CD4-positive, alpha-beta T cell treated with Interleukin-4 for 4 hours (primary cell): Measurements from ENCODE around the gene IFRD2.
"Not testable (repeated sequence)": the region's sequence is repeated elsewhere in the genome, so short reads cannot be mapped to it uniquely, and the experiment has no call there.

Source experiments
- DNase-seq: peaks from one replicate; pipeline ENCODE4 v3.0.0-alpha.2; 2020

Gene IFRD2

DNA sequence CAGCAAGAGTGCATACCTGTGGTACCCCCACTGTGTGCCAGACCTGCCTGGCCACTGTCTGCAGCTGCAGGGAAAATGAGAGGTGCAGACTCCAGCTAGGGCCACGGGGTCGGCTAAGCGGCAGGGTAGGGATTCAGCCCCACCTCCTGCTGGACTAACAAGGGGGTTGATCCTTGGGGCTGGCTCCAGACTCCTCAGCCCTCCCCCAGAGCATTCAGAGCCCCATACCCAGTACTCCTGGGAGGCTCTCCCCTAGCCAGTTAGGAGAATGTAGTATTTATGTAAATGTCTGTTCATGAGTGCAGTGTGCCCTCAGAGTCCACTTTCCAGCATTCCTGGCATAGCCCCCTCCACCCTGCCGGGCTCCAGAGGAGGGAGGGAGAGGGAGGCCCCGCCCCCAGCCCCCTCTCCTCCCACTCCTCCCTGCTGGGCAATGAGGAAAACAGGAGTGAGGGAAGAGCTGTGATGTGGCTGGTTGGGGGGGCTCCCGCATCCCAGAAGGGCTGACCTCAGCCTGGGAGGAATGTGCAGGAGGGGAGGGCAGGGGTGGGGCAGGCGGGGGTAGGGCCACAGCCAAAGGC, 27.8 kb downstream of the IFRD2 start:
- no peak for DNase-seq

DNA sequence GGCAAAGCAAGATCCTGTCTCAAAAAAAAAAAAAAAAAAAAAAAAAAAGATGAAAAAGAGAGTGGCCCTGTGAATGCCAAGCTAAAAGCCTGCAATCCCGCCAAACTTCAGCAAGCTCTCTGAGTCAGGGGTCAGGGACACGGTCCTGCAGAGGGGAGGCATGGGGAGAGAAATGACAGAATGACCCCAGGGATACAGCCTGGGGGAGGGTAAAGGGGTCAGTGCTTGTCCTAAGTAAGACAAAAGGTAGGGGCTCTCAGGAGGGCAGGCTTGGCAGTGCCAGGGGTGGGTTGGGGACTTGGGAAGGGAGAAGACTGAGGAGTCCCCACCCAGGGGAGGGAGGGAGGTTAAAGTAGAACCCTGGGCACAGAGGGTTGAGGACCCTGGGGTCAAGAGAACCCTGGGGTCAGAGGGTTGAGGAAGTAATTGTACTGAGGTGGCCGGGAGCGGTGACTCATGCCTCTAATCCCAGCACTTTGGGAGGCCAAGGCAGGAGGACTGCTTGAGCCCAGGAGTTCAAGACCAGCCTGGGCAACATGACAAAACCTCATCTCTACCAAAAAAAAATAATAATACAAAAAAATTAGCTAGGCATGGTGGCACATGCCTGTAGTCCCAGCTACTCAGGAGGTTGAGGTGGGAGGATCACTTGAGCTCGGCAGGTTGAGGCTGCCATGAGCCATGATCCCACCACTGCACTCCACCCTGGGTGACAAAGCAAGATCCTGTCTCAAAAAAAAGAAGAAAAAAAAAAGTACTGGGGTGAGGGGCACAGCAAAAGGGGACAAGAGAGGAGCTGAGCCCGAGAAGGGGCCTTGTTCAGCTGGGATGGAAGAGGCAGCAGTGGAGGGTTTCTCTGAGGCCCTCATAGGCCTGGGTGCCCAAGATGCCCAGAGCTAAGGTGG, 28.5 kb downstream of the IFRD2 start:
- no peak for DNase-seq

DNA sequence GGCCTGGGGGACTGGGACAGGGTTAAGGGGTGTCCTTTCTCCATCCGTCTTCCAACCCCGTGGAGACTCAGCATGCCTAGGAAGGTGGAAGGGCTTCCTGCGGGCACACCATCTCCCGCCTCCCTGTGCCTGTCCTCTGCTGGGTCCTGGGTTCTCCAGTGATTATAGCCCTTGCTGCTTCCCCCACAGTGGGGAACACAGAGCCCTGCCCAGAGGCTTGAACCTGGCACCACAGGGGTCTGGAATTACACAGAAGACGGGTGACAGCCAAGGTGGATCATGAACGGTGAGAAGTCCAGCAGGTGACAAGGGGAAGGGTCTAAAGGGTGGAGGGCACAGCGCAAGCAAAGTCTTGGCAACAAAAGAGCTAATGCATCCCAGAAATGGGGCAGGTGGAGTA, 29.5 kb downstream of the IFRD2 start:
- DNase-seq = no peak

DNA sequence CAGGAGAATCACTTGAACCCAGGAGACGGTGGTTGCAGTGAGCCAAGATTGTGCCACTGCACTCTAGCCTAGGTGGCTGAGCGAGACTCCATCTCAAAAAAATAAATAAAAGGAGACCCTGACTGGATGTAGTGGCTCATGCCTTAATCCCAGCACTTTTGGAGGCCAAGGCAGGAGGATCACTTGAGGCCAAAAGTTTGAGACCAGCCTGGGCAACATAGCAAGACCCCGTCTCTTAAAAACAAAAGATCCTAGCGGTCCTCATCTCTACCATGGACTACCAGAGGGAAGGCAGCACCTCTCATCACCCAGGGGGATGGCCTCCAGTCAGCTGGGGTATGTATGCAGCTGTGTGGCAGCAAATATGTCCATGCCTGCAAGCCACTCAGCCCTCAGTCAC, 30.0 kb downstream of the IFRD2 start:
- not testable (repeated sequence) for DNase-seq

DNA sequence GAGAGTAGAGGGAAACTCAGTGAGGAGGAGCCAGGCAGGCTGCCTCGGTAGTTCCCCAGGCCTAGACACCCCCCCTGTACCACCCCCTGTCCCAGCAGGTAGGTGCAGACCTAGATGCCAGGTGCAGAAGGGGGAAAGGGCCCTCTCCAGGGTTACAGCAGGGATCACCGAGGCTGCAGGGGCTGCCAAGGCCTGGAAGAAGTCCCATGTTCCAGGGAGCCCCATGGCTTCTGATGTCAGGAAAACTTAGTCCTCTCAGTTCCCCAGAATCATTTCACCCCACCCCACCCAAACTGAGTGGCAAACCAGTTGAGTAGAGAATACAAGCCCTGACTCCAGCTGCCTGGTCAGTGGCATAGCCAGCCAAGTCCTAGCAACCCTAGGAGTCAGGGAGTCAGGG, 30.7 kb downstream of the IFRD2 start:
- no peak for DNase-seq

DNA sequence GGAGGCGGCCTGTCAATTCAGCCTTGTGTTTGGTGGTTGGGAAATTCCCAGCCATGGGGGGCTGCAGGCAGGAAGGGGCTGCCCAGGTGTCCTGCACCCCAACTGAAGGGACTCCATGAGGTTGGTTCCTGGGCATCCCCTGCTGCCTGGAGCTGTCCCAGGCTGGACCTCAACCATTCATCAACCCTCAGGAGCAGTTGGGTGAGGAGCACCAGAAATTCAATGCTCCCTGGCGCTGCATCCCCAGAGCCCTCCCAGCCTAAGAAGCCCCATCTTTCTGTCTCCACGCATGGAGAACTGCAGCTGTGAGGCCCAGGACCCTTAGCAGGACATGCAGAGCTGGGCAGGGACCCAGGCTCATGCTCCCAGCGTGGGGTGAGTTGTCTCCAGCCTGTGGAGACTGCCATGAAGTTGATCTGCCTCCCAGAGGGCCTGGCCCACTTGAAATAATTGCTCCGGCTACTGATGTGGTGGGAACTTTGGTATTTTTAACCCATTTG, 31.2 kb downstream of the IFRD2 start:
- no peak for DNase-seq

DNA sequence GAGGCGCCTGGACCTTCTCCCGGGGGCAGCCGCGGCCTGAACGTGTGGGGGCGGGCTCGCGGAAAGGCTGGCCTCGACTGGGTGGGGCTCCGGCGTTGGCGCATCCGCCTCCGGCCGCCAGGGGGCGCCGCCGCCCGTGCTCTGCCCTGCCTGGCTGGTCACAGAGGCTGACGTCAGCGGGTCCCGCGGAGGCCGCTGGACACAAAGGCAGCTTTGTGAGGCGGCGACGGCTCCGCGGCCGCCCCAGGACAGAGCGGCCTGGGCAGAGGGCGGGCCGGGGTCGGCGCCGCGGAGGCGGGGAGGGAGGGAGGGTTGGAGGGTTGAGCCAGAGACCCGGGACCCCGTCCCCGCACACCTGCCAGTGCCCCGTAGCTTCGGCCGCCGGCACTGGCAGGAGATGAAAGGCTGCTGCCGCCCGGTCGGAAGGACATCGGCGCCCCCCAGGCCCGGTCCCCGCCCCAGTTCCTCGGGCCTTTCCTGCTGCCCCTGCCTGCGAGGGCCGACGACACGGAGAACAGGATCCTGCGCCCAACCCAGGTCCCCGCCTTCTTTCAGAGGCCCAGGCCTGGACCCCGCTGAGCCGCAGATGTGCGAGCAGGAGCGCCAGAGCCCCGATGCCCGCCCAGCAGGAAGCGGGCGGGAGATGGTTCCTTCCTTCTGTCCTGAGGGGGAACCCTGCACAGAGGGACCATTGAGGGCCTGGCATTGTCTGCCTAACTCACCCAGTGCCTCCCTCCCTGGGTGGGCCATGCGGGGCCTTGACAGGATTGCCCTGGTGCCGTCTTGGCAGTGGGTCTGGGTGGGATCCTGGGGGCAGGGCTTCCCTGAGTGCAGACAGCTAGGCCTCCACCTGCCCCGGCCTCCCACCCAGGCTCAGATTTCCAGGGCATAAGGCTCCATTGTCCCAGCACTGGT, 31.9 kb downstream of the IFRD2 start:
- DNase-seq = peak; percentile 75

DNA sequence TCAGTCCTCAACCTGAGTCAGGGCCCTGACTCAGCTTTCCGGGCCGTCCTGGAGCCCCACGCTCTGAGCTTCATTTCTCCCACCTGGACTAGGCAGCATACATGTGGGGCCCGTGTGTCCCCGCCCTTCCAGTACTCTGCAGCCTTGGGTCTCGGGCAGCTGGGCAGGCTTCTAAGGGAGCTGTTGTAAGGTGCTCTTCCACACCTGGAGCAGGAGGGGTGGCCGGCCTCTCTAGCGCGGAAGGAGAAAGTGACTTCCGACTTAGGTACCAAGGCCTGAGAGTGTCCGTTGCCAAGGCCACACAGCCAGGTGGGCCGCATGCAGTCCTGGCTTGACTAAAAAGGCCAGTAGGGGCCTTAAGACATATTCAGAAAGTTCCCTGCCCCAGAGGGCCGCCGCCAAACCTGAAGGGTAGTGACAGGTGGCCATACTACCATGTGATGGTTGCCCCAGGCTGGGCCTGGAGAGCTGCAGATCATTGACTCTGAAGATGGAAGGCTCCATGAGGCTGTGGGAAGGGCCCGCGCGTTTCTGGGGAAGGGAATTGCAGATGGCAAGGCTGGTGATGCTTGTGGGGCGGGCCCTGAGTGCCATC, 32.7 kb downstream of the IFRD2 start:
- no peak for DNase-seq

DNA sequence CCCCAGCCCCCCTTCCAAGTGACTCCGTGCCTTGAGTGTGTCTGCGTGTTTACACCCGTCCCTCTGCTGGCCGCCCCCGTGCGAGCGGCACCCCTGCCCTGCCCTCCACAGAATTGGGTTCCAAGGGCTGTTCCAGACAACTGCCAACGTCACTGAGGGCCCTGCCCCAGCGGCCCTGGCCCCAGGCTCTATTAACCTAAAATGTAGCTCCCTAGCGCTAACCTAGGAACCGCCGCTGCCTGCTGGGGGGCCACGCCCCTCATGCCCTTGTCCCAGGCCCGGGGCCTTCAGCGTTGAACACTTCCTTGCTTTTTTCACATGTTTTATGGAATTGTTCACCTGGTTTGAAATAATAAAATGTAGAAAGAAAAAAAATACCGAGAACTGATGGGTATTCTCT, 33.2 kb downstream of the IFRD2 start:
- no peak for DNase-seq

DNA sequence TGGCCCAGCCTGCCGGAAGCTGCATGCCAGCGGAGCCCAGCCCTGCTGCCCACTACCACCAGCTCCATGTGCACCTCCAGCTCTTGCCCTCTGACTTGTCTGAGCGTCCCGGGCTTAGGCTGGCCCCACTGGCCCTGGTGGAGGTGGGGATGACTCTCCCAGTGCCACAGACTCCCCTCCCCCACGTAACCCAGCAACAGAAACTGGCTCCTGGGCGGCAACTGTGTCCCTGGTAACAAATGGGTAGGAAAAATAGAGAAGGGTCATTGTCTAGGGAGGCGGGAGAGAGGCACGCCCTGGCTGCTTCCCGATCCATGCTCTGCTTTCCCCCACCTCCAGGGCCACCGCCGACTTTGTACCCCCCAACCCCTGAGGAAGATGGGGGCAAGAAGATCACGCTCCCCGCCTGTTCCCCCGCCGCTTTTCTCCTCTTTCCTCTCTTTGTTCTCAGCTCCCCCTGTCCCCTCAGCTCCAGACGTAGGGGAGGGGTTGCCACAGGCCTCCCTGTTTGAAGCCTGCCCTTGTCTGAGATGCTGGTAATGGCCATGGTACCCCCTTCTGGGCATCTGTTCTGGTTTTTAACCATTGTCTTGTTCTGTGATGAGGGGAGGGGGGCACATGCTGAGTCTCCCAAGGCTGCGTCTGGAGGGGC, 34.1 kb downstream of the IFRD2 start:
- no peak for DNase-seq

DNA sequence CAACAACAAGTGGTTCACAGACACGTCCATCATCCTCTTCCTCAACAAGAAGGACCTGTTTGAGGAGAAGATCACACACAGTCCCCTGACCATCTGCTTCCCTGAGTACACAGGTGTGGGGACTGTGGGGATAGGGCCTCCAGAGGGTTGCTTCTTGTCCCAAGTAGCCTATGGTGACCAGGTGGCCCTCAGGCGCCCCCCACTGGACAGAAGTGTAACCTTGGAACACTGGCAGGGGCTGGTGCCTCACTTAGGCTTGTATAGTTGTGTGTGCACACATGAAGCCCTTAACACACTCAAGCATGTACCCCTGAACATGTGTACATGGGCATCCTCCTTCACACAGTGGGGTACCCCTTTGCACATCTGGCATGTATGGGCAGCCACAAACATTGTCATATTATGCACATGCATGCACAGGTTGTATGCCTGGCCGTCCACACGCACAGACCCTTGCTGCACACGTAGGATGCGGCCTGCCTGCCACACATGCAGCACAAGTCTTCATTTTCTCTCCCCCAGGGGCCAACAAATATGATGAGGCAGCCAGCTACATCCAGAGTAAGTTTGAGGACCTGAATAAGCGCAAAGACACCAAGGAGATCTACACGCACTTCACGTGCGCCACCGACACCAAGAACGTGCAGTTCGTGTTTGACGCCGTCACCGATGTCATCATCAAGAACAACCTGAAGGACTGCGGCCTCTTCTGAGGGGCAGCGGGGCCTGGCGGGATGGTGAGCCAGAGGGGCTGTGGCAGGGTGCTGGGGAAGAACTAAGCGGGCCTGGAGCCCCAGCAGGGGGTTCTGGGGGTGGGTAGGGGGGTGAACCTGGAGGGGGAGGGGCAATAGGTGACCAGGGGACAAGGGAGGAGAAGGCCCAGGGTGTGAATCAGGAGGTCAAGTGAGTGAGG, 35.0 kb downstream of the IFRD2 start:
- no peak for DNase-seq

DNA sequence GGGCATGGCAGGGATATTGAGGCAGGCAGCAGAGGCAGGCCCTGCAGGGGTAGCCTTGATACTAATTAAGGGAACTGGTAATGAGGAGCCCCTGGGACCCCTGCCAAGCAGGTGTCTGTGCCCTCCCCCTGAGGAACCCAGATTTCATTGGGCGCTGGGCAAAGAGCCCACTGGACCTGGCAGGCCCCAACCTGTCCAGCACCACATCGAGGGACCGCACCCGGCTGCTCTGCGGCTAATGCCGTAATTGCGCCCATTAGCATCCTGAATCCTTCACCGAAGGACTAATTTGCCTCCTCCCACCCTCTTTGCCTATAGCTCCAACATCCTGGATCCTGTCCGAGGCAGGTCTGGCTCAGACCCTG, 37.0 kb downstream of the IFRD2 start:
- no peak for DNase-seq

DNA sequence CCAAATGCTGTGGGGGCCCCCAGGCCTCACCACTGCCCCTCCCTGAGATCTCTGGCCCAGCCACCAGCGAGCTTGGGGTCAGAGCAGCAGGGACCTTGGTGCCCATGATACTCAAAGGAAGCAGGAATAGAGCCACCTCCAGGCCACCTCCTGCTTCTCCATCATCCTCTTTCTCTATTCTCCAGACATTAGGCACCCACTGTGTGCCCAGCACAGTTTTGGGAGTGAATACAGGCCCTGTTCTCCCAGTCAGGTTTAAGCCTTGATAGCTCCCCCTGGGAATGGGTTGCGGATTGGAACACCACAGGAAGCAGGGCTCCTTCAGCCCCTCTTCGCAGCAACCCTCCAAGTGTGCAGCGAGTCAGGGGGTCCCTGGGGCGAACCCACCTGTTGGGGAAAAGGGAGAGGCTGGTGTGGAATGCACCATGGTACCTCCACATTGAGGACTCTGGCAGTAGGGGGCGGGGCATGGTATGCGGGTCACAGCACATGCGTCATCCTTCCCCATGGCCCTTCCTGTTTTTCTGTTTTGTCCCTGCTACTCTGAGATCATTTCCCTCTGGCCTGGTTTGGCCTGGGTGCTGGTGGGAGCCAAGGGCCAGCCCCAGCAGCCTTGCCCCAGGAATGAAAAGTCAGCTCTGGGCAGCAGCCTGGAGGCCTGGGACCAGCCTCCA, 37.5 kb downstream of the IFRD2 start:
- no peak for DNase-seq

DNA sequence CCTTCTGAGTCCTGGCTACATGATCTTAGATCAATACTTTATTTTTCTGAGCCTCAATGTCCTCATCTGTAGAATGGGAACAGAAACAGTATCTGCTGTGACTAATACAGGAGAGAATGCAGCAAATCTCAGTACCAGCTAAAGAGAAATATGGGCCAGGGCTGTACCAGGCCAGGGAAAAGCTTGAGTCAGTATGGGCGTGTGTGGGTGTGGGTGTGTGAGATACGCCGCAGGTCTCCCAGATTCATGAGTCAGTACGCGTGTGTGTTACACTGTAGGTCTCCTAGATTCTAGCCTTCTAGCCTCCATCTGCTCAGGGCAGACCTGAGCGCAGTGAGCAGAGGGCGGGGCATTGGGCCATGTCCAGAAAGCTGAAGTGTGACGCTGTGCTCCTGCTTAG, 41.0 kb downstream of the IFRD2 start:
- DNase-seq = peak; percentile 30

DNA sequence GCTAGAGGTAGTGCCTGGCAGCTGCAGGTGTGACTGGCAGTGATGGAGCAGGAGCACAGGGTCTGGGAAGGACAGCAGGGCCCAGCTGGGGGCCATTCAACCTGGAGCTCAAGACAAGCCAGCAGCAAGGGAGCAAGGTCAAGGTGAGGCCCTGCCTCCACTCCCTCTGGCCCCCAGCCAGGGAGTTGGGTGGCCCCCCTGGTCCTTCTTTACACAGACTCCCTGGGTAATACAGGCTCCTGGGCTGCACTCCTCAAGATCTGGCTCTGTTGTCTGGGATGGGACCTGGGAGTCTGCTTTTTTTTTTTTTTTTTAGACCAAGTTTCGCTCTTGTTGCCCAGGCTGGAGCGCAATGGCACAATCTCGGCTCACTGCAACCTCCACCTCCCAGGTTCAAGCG, 41.7 kb downstream of the IFRD2 start:
- DNase-seq = no peak

DNA sequence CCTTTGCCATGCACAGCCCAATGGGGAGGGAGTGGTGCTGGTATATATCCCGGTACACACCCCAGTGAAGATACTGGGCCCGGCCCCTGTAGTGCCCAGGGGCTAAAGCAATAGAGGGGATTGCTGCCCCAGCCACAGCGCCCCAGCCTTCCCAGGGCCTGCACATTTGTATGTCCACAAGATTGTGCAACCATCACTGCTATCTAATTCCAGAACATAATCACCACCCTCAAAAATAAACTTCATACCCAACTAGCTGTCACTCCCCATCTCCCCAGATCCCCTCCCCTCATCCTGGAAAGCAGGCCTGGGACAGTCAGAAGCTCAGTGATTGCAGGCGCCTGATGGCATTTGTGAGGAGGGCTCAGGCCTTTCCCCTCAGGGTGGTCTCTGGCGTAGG, 42.8 kb downstream of the IFRD2 start:
- DNase-seq = no peak

DNA sequence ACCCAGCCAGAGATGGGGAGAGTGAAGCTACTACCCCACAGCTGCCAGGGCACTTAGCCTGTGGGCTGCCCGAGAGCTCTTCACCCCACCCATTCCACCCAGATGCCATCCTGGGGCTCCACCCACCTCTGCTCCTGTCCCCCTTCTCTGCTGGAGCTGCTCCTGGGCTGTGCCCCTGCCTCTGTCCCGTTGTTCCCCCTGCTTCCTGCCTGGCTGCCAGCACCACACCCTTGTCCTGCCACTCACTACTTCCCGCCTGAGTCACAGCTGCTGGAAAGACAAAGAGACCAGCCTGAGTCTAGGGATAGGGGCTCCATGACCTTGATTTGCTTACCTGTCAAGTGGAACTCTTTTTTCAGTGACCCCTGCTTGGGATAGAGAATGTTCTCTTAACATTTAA, 43.8 kb downstream of the IFRD2 start:
- DNase-seq = no peak

DNA sequence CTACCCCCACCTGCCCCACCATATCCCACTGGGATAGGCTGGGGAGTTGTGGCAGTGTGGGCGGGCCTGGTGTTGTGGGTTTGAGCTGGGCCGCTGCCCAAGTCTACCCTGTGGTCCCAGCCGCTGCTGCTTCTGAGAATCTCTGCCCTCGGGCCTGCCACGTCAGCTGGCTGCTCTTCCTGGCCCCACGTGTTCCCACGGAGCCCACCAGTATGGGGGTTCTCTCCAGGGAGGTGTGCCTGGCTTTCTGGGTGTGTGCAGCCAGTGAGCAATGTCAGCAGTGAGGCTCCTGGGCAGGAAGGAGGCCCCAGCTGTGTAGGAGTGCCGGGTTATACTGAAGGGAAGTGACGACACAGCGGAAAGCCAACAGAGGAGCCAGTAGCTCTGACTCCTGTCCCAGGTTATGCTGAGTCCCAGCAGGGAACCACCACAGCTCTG, 45.7 kb downstream of the IFRD2 start:
- DNase-seq = peak; percentile 87

DNA sequence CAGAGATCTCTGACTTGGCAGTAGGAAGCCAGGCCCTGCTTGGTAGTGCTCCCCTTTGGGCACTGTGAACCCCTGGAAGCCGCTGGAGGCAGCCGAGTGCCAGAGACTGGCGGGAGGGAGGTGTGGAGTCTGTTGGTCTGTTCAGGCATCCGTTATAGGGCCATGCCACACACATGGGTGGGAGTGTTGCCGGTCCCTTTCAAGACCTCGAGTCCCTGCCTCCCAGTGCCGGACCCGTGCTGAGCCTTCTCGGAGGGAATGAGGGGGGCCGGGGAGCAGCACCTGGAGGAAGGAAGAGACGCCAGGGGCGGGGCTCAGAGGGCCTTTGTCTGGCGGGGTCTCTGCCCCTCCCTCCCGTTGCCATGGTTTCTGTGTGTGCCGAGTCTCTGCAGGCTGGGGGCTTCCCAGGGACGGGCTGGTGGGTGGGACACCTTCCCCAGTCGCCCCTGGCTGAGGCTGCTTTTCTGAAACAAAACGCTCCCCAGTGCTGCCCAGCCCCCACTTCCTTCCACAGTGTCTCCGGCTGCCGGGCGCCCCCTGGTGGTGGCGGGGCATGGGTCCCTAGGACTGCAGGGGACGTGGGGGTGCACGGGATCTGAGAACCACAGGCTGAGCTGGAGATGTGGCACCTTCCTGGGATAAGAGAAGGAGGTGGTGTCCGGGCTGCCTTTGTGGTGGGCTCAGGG, 46.3 kb downstream of the IFRD2 start:
- peak; percentile 90 for DNase-seq

DNA sequence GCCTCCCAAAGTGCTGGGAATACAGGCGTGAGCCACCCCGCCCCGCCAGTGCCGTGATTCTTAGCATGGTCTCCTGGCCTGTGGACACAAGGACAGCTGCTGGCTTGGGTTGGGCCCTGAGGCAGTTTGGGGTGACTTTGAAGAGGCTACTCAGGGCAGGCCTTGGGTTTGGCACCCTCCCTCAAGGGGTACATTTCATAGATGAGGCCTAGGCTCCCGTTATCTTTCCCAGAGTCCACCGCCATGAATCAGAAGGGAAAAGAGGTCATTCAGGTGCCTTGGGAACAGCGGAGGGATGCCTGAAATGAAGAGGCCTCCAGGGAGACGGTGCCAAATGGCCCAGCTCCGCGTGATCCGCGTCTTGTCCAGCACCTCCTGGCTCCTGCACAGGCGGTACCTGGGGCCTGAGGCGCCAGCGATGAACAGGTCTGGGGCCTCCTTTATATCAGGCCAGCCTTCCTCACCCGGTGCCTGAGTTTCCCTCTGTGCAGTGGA, 46.9 kb downstream of the IFRD2 start:
- DNase-seq = no peak
